H1 (cell line): Measurements from ENCODE around the gene STRN4. TPM values are rescaled to one million over a fixed set of nuclear protein-coding genes. Genes with fewer than 3 reads are reported as not detected.

Experiments
- CEBPB ChIP-seq: IDR thresholded peaks from 2 replicates; pipeline ENCODE4 v1.6.1; 2012; ENCODE audit warnings: low read depth, low read length
- CHD2 ChIP-seq: IDR thresholded peaks from 2 replicates; pipeline ENCODE4 v1.6.1; 2012; ENCODE audit warnings: low read length, improper control_type of control experiment
- EGR1 ChIP-seq: IDR thresholded peaks from 2 replicates; pipeline ENCODE4 v1.6.1; 2011; ENCODE audit warnings: low read depth, low read length, borderline replicate concordance
- EP300 ChIP-seq, 2 experiments: IDR thresholded peaks; 1 replicate in 1 of 2; 2 replicates in 1 of 2; pipeline ENCODE4 v1.6.1; 2011 to 2012; ENCODE audit warnings: low read depth in 2 of 2, low read length in 2 of 2, mild to moderate bottlenecking in 2 of 2, borderline replicate concordance in 1 of 2, inconsistent platforms in 1 of 2, moderate library complexity in 1 of 2
- EZH2 ChIP-seq: fragments of 200-600 bp; sonication (generic); IDR thresholded peaks from 2 replicates; pipeline ENCODE4 v1.7.1; 2012; ENCODE audit warnings: low read depth, mild to moderate bottlenecking, moderate library complexity, low read length, inconsistent platforms; ENCODE audit not compliant: severe bottlenecking
- HDAC6 ChIP-seq: IDR thresholded peaks from one replicate; pipeline ENCODE4 v1.7.1; 2012; ENCODE audit warnings: low read depth, mild to moderate bottlenecking, inconsistent platforms, low read length, moderate library complexity
- JUND ChIP-seq: IDR thresholded peaks from 2 replicates; pipeline ENCODE4 v1.6.1; 2011; ENCODE audit warnings: mild to moderate bottlenecking, improper control_type of control experiment, low read length
- KDM1A ChIP-seq: fragments of 200-600, 300-600 bp; sonication (generic); IDR thresholded peaks from 2 replicates; pipeline ENCODE4 v1.7.1; 2016; ENCODE audit warnings: mild to moderate bottlenecking, low read length, borderline replicate concordance
- KDM5A ChIP-seq: fragments of 200-600 bp; IDR thresholded peaks from 2 replicates; pipeline ENCODE4 v1.7.1; 2012; ENCODE audit warnings: mild to moderate bottlenecking, low read length, inconsistent platforms, mixed read lengths
- NANOG ChIP-seq: IDR thresholded peaks from 2 replicates; pipeline ENCODE4 v1.6.1; 2011; ENCODE audit warnings: low read length, low read depth, mild to moderate bottlenecking, inconsistent platforms; ENCODE audit not compliant: insufficient read depth, poor library complexity, severe bottlenecking
- PHF8 ChIP-seq: fragments of 200-600 bp; sonication (generic); conservative IDR thresholded peaks from 2 replicates; pipeline ENCODE4 v1.7.1; 2012; ENCODE audit warnings: low read depth, mild to moderate bottlenecking, inconsistent platforms, low read length, moderate library complexity
- POLR2A ChIP-seq, 2 experiments: IDR thresholded peaks; 1 replicate in 1 of 2; 2 replicates in 1 of 2; pipeline ENCODE4 v1.6.1; 2011; ENCODE audit warnings: low read depth in 2 of 2, low read length in 2 of 2, mild to moderate bottlenecking in 2 of 2; ENCODE audit errors: control extremely low read depth in 1 of 2
- POLR2AphosphoS5 ChIP-seq: IDR thresholded peaks from 2 replicates; pipeline ENCODE4 v1.6.1; 2011; ENCODE audit warnings: low read depth, low read length
- RAD21 ChIP-seq, 2 experiments: IDR thresholded peaks in 1 of 2; conservative IDR thresholded peaks in 1 of 2; 2 replicates each; pipeline ENCODE4 v1.6.1; 2011; ENCODE audit warnings: low read depth in 2 of 2, low read length in 2 of 2, improper control_type of control experiment in 1 of 2, inconsistent platforms in 1 of 2, mild to moderate bottlenecking in 1 of 2, moderate library complexity in 1 of 2
- RBBP5 ChIP-seq: IDR thresholded peaks from 2 replicates; pipeline ENCODE4 v1.7.1; 2012; ENCODE audit warnings: low read depth, mild to moderate bottlenecking, inconsistent platforms, low read length, moderate library complexity, borderline replicate concordance
- SIN3A ChIP-seq, 2 experiments: IDR thresholded peaks in 1 of 2; conservative IDR thresholded peaks in 1 of 2; 2 replicates each; pipeline ENCODE4 v1.6.1; 2011 to 2012; ENCODE audit warnings: low read length in 2 of 2, improper control_type of control experiment in 1 of 2, low read depth in 1 of 2, mild to moderate bottlenecking in 1 of 2
- SP1 ChIP-seq: IDR thresholded peaks from 2 replicates; pipeline ENCODE4 v1.6.1; 2011; ENCODE audit warnings: low read depth, low read length
- SP2 ChIP-seq: IDR thresholded peaks from 2 replicates; pipeline ENCODE4 v1.6.1; 2012; ENCODE audit warnings: mild to moderate bottlenecking, low read length, inconsistent platforms
- TBP ChIP-seq: IDR thresholded peaks from 2 replicates; pipeline ENCODE4 v1.6.1; 2011; ENCODE audit warnings: low read depth, low read length, improper control_type of control experiment
- ZNF274 ChIP-seq: IDR thresholded peaks from 2 replicates; pipeline ENCODE4 v1.7.0; 2012; ENCODE audit warnings: low read length, borderline replicate concordance; ENCODE audit errors: extremely low read depth
- polyA plus RNA-seq, 7 experiments: library from polyadenylated mRNA; depleted of rRNA in 3 of 7; stranded (reverse) in 5 of 7; unstranded in 2 of 7; fragments of >200 nt in 5 of 7; fragments of 200-250 nt in 2 of 7; gene quantifications; 1 replicate in 5 of 7; 2 replicates in 1 of 7; 4 replicates in 1 of 7; pipeline versions ENCODE4 v1.2.1 to v1.2.3, GENCODE V29; 2011 to 2013; ENCODE audit warnings: missing spikeins in 2 of 7, mixed read lengths in 2 of 7
- total RNA-seq: library from RNA; stranded (reverse); fragmentation: NEBNext Ultra II Directional; extraction: Animal tissue kit (Norgen Biotek cat#: 25700); gene quantifications from 2 replicates; pipeline ENCODE4 v1.2.1, GENCODE V29; 2021
- TF ChIP-seq, protein P1 (sequence below): IDR thresholded peaks from 2 replicates; pipeline ENCODE4 v1.6.1; 2011; ENCODE audit warnings: low read depth, mild to moderate bottlenecking, low read length; ENCODE audit not compliant: insufficient read depth
- TF ChIP-seq, protein P2 (sequence below): IDR thresholded peaks from 2 replicates; pipeline ENCODE4 v1.6.1; 2011; ENCODE audit warnings: low read length, improper control_type of control experiment

STRN4 gene
- total and polyA plus RNA-seq, 2 of the 8 experiments (the other 6 are each of a cell fraction or from before 2014, with no cell fraction given) = 120 to 187 TPM

DNA sequence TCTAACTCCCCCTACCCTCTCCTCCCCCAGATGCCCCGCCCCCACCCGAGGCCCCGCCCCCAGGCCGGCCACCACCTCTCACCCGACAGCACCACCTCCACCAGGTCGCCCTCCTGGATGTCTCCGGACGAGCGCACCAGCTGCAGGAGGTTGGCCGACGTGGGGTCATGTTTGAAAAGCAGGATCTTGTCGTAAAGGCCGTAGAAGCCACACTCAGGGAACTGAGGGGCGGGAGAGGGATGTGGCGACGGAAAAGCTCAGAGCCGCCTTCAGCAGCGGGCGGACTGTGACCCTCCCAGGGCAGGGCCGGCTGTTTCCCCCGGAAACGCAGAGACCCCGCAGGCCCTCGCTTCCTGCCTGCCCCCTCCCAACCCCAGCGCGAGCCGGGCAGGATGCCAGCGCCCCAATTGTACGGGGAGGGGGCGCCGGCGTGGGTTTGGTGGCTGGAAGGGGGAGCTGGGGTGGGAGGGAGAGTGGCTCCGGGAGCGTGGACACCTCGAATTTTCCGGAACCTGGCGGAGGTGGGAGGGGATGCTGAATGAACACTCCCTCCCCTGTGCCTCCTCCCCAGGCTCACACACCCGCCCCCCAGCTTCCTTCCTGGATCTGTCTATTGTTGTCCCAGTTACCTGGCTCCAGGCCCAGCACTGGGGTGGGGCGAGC, 32.3 kb downstream of the STRN4 start (continued):
- TF ChIP-seq SIN3A (conservative IDR thresholded peaks at IDR 0.05 in 1 of 2, IDR thresholded peaks at IDR 0.05 in 1 of 2; ENCODE audit: low read depth in 1 of 2, low read length in 2 of 2) = peak; percentile 52 to 90; a peak in 3 of 4 replicates
- TF ChIP-seq, protein P1, sequence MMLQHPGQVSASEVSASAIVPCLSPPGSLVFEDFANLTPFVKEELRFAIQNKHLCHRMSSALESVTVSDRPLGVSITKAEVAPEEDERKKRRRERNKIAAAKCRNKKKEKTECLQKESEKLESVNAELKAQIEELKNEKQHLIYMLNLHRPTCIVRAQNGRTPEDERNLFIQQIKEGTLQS = no peak
- TF ChIP-seq PHF8 = peak; percentile 64
- no peak for TF ChIP-seq SP2
- no peak for TF ChIP-seq TBP
- TF ChIP-seq ZNF274 = no peak
- TF ChIP-seq KDM1A = no peak
- no peak for TF ChIP-seq KDM5A
- no peak for TF ChIP-seq HDAC6
- TF ChIP-seq CHD2 = no peak
- TF ChIP-seq JUND = no peak
- TF ChIP-seq EGR1 = no peak; the same call in 1 of the 2 replicates
- 0 out of 3 replicates have a peak, but pooled peaks of 1 of the 2 experiments have one; percentile 26 for TF ChIP-seq POLR2A (IDR thresholded peaks at IDR 0.05; ENCODE audit: control extremely low read depth in 1 of 2, low read depth in 2 of 2, low read length in 2 of 2)
- TF ChIP-seq, protein P2, sequence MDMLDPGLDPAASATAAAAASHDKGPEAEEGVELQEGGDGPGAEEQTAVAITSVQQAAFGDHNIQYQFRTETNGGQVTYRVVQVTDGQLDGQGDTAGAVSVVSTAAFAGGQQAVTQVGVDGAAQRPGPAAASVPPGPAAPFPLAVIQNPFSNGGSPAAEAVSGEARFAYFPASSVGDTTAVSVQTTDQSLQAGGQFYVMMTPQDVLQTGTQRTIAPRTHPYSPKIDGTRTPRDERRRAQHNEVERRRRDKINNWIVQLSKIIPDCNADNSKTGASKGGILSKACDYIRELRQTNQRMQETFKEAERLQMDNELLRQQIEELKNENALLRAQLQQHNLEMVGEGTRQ = no peak
- no peak for TF ChIP-seq NANOG
- no peak for TF ChIP-seq RAD21 (IDR thresholded peaks at IDR 0.05 in 1 of 2, conservative IDR thresholded peaks at IDR 0.05 in 1 of 2; ENCODE audit: low read depth in 2 of 2, low read length in 2 of 2)
- no peak for TF ChIP-seq EP300 (IDR thresholded peaks at IDR 0.05; ENCODE audit: borderline replicate concordance in 1 of 2, low read depth in 2 of 2, low read length in 2 of 2)
- 0 out of 2 replicates have a peak, but pooled peaks have one; percentile 9 for TF ChIP-seq SP1
- no peak for TF ChIP-seq RBBP5
- TF ChIP-seq CEBPB = no peak
- TF ChIP-seq POLR2AphosphoS5 = peak; percentile 52; the same call in 1 of the 2 replicates
- TF ChIP-seq EZH2 = no peak
